SU-DHL-6 (cell line): Measurements from ENCODE around the gene PRADC1.
A peak's percentile ranks its signal among the peaks of the same experiment; 100 is the strongest.

Experiments
- H2AFZ ChIP-seq: fragments of 200-600 bp; sonication (generic); 2 replicates; pipeline ENCODE4 v1.6.1; 2014; ENCODE audit warnings: low read depth, mild to moderate bottlenecking, moderate library complexity, mixed read lengths, antibody characterized with exemption, low read length; ENCODE audit not compliant: severe bottlenecking
- H3F3A ChIP-seq: fragments of 200-600 bp; shearing (Covaris generic); 2 replicates; pipeline ENCODE4 v1.6.0; 2016; ENCODE audit warnings: antibody characterized with exemption, mild to moderate bottlenecking; ENCODE audit not compliant: insufficient read depth
- H3K27ac ChIP-seq: fragments of 200-600 bp; sonication (generic); 2 replicates; pipeline ENCODE4 v1.5.1; 2016; ENCODE audit warnings: low read depth, mild to moderate bottlenecking, low read length, moderate library complexity, mixed read lengths
- H3K27me3 ChIP-seq: fragments of 200-600 bp; sonication (generic), shearing (Covaris generic); 2 replicates; pipeline ENCODE4 v1.6.0; 2014; ENCODE audit warnings: mild to moderate bottlenecking, low read length
- H3K36me3 ChIP-seq: fragments of 200-600 bp; sonication (generic); 2 replicates; pipeline ENCODE4 v1.6.1; 2014; ENCODE audit warnings: mild to moderate bottlenecking, low read length, mixed read lengths
- H3K4me2 ChIP-seq: fragments of 300-600, 200-600 bp; shearing (Covaris generic), sonication (generic); 2 replicates; pipeline ENCODE4 v1.6.0; 2014; ENCODE audit warnings: low read length, low read depth, mild to moderate bottlenecking; ENCODE audit not compliant: poor library complexity, severe bottlenecking
- H3K4me3 ChIP-seq: fragments of 200-600 bp; sonication (generic); 2 replicates; pipeline ENCODE4 v1.5.1; 2014; ENCODE audit warnings: antibody characterized with exemption, low read length, mild to moderate bottlenecking, mixed read lengths; ENCODE audit not compliant: insufficient read depth, poor library complexity, severe bottlenecking
- H3K79me2 ChIP-seq: fragments of 200-600 bp; sonication (generic); 2 replicates; pipeline ENCODE4 v1.6.1; 2014; ENCODE audit warnings: mild to moderate bottlenecking, low read length, moderate library complexity; ENCODE audit not compliant: insufficient read depth
- H3K9ac ChIP-seq: fragments of 200-600 bp; sonication (generic); 2 replicates; pipeline ENCODE4 v1.7.0; 2014; ENCODE audit warnings: mild to moderate bottlenecking, low read length
- H3K9me2 ChIP-seq: fragments of 200-600 bp; sonication (generic); replicated peaks from 2 replicates; pipeline ENCODE4 v1.6.1; 2014; ENCODE audit warnings: low read length; ENCODE audit not compliant: insufficient read depth
- H3K9me3 ChIP-seq: fragments of 200-600 bp; sonication (generic); 2 replicates; pipeline ENCODE4 v1.6.1; 2014; ENCODE audit warnings: low read length, mixed read lengths; ENCODE audit not compliant: insufficient read depth
- H4K20me1 ChIP-seq: fragments of 200-600 bp; sonication (generic); 2 replicates; pipeline ENCODE4 v1.6.1; 2014; ENCODE audit warnings: low read depth, mild to moderate bottlenecking, antibody characterized with exemption, low read length, moderate library complexity, mixed read lengths
- CTCF ChIP-seq: fragments of 200-600 bp; sonication (generic); IDR thresholded peaks from one replicate; pipeline ENCODE4 v1.5.1; 2017; ENCODE audit warnings: antibody characterized with exemption, mild to moderate bottlenecking, low read length, moderate library complexity; ENCODE audit not compliant: insufficient read depth, poor library complexity, severe bottlenecking
- EZH2phosphoT487 ChIP-seq: fragments of 200-600 bp; sonication (generic), shearing (Covaris generic); conservative IDR thresholded peaks from 2 replicates; pipeline ENCODE4 v1.6.1; 2018; ENCODE audit warnings: mild to moderate bottlenecking, antibody characterized with exemption, low read length, moderate library complexity, mixed read lengths

The PRADC1 gene

GRCh38 chr2:73233154-73233931 lies at the start of gene PRADC1:
Gene PRADC1 (minus strand): TSS chr2:73233239. CDS start chr2:73233160, 79 bp downstream.
- Histone ChIP-seq H3K36me3 (0 out of 2 replicates have a peak, but pooled peaks cover 2% of the 10 kb centered on the region), H3F3A (peaks cover 5% of the 10 kb centered on the region; the same call in 1 of the 2 replicates), H3K4me2 (peak within 1 kb of the TSS; percentile 95), H3K4me3 (peak within 1 kb of the TSS; percentile 61), H3K9me2 (no peaks in the 10 kb centered on the region), H3K9me3 (no peaks in the 10 kb centered on the region), H4K20me1 (peaks cover 19% of the 10 kb centered on the region; the same call in 1 of the 2 replicates), H3K79me2 (peaks cover 43% of the 10 kb centered on the region), H2AFZ (peak within 1 kb of the TSS; percentile 83), H3K27ac (peak within 1 kb of the TSS; percentile 75), H3K9ac (peak within 1 kb of the TSS; percentile 70), H3K27me3 (no peaks in the 10 kb centered on the region)
- TF ChIP-seq EZH2phosphoT487 (no peak), CTCF (no peak)

GRCh38 chr2:73281244-73281643 lies 48.2 kb upstream of the PRADC1 start:
- Histone ChIP-seq H3K79me2 (peaks cover 80% of the 10 kb centered on the region), H3F3A (0 out of 2 replicates have a peak, but pooled peaks cover 3% of the 10 kb centered on the region), H3K36me3 (no peaks in the 10 kb centered on the region), H3K27me3 (no peaks in the 10 kb centered on the region), H4K20me1 (peaks cover 5% of the 10 kb centered on the region; the same call in 1 of the 2 replicates), H3K4me3 (no peak overlapping the region), H2AFZ (no peak overlapping the region), H3K9ac (no peak overlapping the region), H3K4me2 (no peak overlapping the region), H3K9me2 (no peaks in the 10 kb centered on the region), H3K9me3 (no peaks in the 10 kb centered on the region), H3K27ac (no peak overlapping the region)
- TF ChIP-seq CTCF, result no peak

GRCh38 chr2:73279852-73280251 lies 46.8 kb upstream of the PRADC1 start:
- H3K27ac ChIP-seq, result no peak overlapping the region
- no peaks in the 10 kb centered on the region for H3K9me2 ChIP-seq
- H3K9ac ChIP-seq, result no peak overlapping the region
- H3K27me3 ChIP-seq, result no peaks in the 10 kb centered on the region
- peaks cover 5% of the 10 kb centered on the region; the same call in 1 of the 2 replicates for H4K20me1 ChIP-seq
- H2AFZ ChIP-seq, result no peak overlapping the region
- TF ChIP-seq EZH2phosphoT487 (no peak), CTCF (no peak)
- no peak overlapping the region for H3K4me3 ChIP-seq
- peaks cover 89% of the 10 kb centered on the region for H3K79me2 ChIP-seq
- no peaks in the 10 kb centered on the region for H3K9me3 ChIP-seq
- H3K4me2 ChIP-seq, result no peak overlapping the region
- no peaks in the 10 kb centered on the region for H3K36me3 ChIP-seq
- H3F3A ChIP-seq, result no peaks in the 10 kb centered on the region
